Subcutaneous abdominal adipose tissue (tissue), 5 donors: Measurements from ENCODE around the gene ZNF584.
A peak's percentile ranks its signal among the peaks of the same experiment; 100 is the strongest.

ENCODE experiments used
- H3K27ac ChIP-seq: one replicate; pipeline ENCODE4 v1.7.0; 2013; ENCODE audit warnings: low read depth, mild to moderate bottlenecking, inconsistent platforms, low read length, moderate library complexity
- H3K27me3 ChIP-seq, 5 donors: one replicate each; pipeline ENCODE4 v1.7.0; 2013; ENCODE audit warnings: low read length in 5 of 5, inconsistent platforms in 1 of 5; ENCODE audit not compliant: control insufficient read depth in 5 of 5, insufficient read depth in 4 of 5
- H3K36me3 ChIP-seq, 5 donors: one replicate each; pipeline ENCODE4 v1.7.0; 2013; ENCODE audit warnings: low read length in 5 of 5; ENCODE audit not compliant: control insufficient read depth in 5 of 5, insufficient read depth in 5 of 5
- H3K4me1 ChIP-seq, 5 donors: one replicate each; pipeline ENCODE4 v1.7.0; 2013; ENCODE audit warnings: low read length in 5 of 5, mild to moderate bottlenecking in 3 of 5, moderate library complexity in 1 of 5; ENCODE audit not compliant: control insufficient read depth in 5 of 5, insufficient read depth in 5 of 5
- H3K4me3 ChIP-seq, 5 donors: one replicate each; pipeline ENCODE4 v1.7.0; 2013; ENCODE audit warnings: low read length in 5 of 5, low read depth in 1 of 5
- H3K9ac ChIP-seq, 5 donors: one replicate each; pipeline ENCODE4 v1.7.0; 2013; ENCODE audit warnings: low read length in 5 of 5, mild to moderate bottlenecking in 4 of 5, moderate library complexity in 3 of 5
- H3K9me3 ChIP-seq, 5 donors: one replicate each; pipeline ENCODE4 v1.7.0; 2013; ENCODE audit warnings: low read length in 5 of 5; ENCODE audit not compliant: control insufficient read depth in 5 of 5
- donor health status: healthy.
- donor health status: healthy.
- donor health status: healthy.
- donor health status: healthy.
- donor health status: healthy.

ZNF584 gene

DNA sequence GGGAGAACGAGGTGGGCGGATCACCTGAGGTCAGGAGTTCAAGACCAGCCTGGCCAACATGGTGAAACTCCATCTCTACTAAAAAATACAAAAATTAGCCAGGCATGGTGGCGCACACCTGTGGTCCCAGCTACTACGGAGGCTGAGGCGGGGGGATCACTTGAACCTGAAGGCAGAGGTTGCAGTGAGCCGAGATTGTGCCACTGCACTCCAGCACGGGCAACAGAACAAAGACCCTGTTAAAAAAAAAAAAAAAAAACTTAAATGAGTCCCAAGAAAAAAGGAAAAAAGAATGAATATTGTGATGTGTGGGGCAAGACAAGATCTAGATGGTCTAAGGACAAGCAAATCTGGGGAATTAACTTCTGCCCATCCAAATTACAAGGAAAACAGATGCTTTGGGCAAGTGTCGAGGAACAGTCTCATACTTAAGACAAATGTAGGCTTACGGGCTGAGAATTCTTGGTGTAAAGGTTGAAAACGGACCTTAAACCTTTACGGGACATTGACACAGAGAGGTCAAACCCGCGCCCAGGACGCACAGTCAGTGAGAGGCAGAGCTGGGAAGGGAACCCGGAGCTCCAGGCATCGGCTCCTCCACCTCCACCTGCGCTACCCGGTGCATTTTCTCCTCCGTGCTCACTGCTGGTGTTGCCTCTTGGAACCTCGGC lies 57.8 kb downstream of the ZNF584 start:
- H3K27ac ChIP-seq: no peak overlapping the region
- H3K9me3 ChIP-seq: no peaks in the 10 kb centered on the region
- H3K27me3 ChIP-seq: no peaks in the 10 kb centered on the region
- peak overlapping the region; percentile 78 to 94 (median 87) for H3K4me3 ChIP-seq
- peaks cover 0 to 19% (median 17%) of the 10 kb centered on the region in 5 donors for H3K36me3 ChIP-seq
- H3K9ac ChIP-seq: peak overlapping the region in 2 of 5 donors; percentile 39 to 96
- peaks cover 0 to 23% (median 20%) of the 10 kb centered on the region in 5 donors for H3K4me1 ChIP-seq

DNA sequence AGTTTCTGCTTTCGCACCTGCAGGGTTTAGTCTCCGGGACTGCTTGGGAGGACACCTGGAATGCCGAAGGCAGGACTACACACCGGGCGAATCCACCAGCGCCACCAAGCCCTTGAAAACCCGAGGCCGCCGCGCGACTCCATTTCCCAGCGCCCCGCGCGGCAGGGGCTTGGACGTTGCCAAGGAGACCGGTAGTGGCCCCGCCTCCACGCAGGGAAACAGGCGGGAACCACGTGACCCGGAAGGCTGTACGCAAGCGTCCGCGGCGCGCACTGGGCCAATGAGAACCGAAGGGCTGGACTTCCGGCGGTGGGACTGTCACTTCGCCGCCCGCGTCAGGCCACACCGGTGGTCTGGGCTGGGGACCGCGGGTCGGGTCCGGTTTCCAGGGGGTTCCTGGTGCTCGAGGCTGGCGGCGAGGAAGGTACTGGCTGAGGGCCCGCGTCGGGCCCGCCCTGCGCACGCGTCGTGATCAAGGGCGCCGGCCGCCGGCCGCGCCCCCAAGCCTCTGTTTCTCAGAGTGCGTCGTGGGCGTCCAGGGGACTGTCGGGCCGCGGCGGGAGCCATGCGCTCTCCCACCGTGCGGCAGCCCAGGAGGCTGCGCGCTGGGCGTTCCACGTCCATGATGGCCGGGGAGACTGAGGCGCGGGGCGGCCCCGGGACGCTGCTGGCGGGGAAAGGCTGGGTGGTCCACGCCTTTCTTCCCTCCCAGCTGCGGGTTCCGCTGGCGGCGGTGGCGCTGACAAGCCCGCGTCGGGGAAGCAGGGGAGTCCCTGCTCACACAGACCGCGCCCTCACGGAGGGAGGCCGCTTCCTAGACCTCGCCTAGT lies 58.5 kb downstream of the ZNF584 start, which contains the start of gene ZNF324:
TSS of gene ZNF324 (plus strand) at position 321 of the 830 bp plus-strand sequence. CDS start 2,106 bp downstream, outside the sequence.
- Histone ChIP-seq H3K9ac (peak within 1 kb of the TSS in 4 of 5 donors; percentile 82 to 96 (median 88)), H3K36me3 (peaks cover 0 to 25% (median 23%) of the 10 kb centered on the region in 5 donors), H3K9me3 (no peaks in the 10 kb centered on the region), H3K27ac (peak within 1 kb of the TSS; percentile 41), H3K4me1 (peaks cover 0 to 23% (median 20%) of the 10 kb centered on the region in 5 donors), H3K27me3 (no peaks in the 10 kb centered on the region), H3K4me3 (peak within 1 kb of the TSS; percentile 78 to 94 (median 87))
